ENCODE data around the gene NLRP9.
A peak's percentile ranks its signal among the peaks of the same experiment; 100 is the strongest.

NLRP9 gene

DNA sequence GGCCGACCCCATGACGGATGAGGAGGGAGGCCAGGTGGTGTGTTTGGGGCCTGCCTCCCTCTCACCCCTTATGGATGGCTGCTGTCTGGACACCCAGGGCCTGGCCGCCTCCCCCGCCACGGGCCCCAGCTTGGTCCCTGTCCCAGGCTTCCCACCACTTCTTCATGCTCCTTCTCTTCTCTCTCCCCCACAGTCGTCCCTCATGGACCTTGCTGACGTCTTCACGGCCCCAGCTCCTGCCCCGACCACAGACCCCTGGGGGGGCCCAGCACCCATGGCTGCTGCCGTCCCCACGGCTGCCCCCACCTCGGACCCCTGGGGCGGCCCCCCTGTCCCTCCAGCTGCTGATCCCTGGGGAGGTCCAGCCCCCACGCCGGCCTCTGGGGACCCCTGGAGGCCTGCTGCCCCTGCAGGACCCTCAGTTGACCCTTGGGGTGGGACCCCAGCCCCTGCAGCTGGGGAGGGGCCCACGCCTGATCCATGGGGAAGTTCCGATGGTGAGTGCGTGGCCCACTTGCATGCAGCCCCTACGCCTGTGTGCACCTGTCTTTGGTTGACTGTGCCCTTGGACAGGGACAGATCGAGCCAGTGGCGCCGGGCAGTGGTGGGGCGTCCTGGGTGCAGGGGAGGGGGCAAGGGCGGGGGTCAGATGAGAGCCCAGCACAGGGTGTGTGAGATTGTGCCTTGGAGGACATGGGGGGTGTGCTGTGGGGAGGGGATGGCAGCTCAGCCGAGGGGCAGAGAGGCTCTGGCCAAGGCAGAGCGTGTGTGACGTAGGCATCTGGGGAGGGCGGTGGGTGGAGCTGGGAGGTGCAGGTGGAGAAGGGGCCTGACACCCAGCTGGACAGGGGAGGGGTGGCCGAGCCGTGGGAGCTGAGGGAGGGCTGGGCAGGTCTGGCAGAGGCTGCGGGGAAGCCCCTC is 46.4 kb downstream of the NLRP9 start:
- Histone ChIP-seq H3K9ac (ENCODE audit: low read length) (no peak overlapping the region), H3K4me1 (ENCODE audit: control insufficient read depth, insufficient read depth, low read length) (peaks cover 32% of the 10 kb centered on the region), H3K27me3 (ENCODE audit: control insufficient read depth, insufficient read depth, low read length) (no peaks in the 10 kb centered on the region), H3K9me3 (ENCODE audit: control insufficient read depth, low read length) (no peaks in the 10 kb centered on the region), H3K4me3 (ENCODE audit: low read length) (no peak overlapping the region), H3K36me3 (ENCODE audit: control insufficient read depth, insufficient read depth, low read length) (peaks cover 64% of the 10 kb centered on the region)

- Histone ChIP-seq H3K9ac (ENCODE audit: low read length) (no peak overlapping the region), H3K36me3 (ENCODE audit: control insufficient read depth, insufficient read depth, low read length) (peaks cover 61% of the 10 kb centered on the region), H3K27me3 (ENCODE audit: control insufficient read depth, insufficient read depth, low read length) (no peaks in the 10 kb centered on the region), H3K4me3 (ENCODE audit: low read length) (no peak overlapping the region), H3K9me3 (ENCODE audit: control insufficient read depth, low read length) (no peaks in the 10 kb centered on the region), H3K4me1 (ENCODE audit: control insufficient read depth, insufficient read depth, low read length) (peaks cover 41% of the 10 kb centered on the region)
These were observed 47.2 kb downstream of the NLRP9 start for GRCh38 chr19:55690769-55691545.

- Histone ChIP-seq H3K9ac (ENCODE audit: low read length) (no peak overlapping the region), H3K4me3 (ENCODE audit: low read length) (no peak overlapping the region), H3K9me3 (ENCODE audit: control insufficient read depth, low read length) (no peaks in the 10 kb centered on the region), H3K27me3 (ENCODE audit: control insufficient read depth, insufficient read depth, low read length) (no peaks in the 10 kb centered on the region), H3K4me1 (ENCODE audit: control insufficient read depth, insufficient read depth, low read length) (peaks cover 48% of the 10 kb centered on the region), H3K36me3 (ENCODE audit: control insufficient read depth, insufficient read depth, low read length) (peaks cover 56% of the 10 kb centered on the region)
These were observed 48.0 kb downstream of the NLRP9 start for GRCh38 chr19:55690109-55690768.

- H3K27me3 ChIP-seq (ENCODE audit: control insufficient read depth, insufficient read depth, low read length): no peaks in the 10 kb centered on the region
- H3K9me3 ChIP-seq (ENCODE audit: control insufficient read depth, low read length): no peaks in the 10 kb centered on the region
- peak overlapping the region; percentile 2 for H3K9ac ChIP-seq (ENCODE audit: low read length)
- no peak overlapping the region for H3K4me3 ChIP-seq (ENCODE audit: low read length)
- H3K36me3 ChIP-seq (ENCODE audit: control insufficient read depth, insufficient read depth, low read length): peaks cover 53% of the 10 kb centered on the region
- H3K4me1 ChIP-seq (ENCODE audit: control insufficient read depth, insufficient read depth, low read length): peaks cover 55% of the 10 kb centered on the region
These were observed 48.6 kb downstream of the NLRP9 start for GRCh38 chr19:55689411-55690108.

DNA sequence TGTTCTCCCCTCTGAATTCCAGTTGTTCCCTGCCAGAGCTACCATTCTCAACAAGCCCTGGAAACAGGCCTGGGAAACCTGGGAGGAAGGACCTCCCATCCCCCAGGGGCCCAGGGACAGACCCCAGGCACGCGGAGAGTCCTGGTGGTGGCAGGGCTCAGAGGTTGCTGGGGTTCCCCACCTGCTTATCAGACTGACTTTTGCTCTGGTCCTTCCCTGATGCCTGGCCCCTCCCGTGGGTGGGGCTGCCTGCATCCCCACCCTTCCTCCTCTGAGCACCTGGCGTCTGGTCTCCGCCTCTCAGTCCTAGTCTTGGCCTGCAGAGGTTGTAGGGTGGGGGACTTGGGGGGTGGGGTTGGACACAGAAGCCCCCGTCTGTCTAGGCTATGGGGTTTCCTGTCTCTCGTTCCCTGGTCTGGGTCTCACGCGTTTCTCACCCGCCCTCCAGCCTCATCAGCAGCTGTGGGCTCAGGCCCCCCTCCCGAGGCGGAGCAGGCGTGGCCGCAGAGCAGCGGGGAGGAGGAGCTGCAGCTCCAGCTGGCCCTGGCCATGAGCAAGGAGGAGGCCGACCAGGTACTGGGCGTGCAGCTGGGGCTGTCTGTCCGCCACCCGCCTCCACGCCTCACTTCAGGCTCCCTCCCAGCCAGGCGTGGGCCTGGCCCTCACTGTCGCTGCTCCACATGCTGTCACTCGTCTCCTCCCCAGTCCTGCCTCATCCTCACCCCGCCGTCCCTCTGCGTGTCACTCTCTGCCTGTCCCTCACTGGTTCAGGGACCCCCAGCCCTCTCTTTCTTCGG is 49.6 kb downstream of the NLRP9 start:
- Histone ChIP-seq H3K4me3 (ENCODE audit: low read length) (no peak overlapping the region), H3K4me1 (ENCODE audit: control insufficient read depth, insufficient read depth, low read length) (peaks cover 63% of the 10 kb centered on the region), H3K36me3 (ENCODE audit: control insufficient read depth, insufficient read depth, low read length) (peaks cover 52% of the 10 kb centered on the region), H3K9me3 (ENCODE audit: control insufficient read depth, low read length) (no peaks in the 10 kb centered on the region), H3K27me3 (ENCODE audit: control insufficient read depth, insufficient read depth, low read length) (no peaks in the 10 kb centered on the region), H3K9ac (ENCODE audit: low read length) (peak overlapping the region; percentile 41)

DNA sequence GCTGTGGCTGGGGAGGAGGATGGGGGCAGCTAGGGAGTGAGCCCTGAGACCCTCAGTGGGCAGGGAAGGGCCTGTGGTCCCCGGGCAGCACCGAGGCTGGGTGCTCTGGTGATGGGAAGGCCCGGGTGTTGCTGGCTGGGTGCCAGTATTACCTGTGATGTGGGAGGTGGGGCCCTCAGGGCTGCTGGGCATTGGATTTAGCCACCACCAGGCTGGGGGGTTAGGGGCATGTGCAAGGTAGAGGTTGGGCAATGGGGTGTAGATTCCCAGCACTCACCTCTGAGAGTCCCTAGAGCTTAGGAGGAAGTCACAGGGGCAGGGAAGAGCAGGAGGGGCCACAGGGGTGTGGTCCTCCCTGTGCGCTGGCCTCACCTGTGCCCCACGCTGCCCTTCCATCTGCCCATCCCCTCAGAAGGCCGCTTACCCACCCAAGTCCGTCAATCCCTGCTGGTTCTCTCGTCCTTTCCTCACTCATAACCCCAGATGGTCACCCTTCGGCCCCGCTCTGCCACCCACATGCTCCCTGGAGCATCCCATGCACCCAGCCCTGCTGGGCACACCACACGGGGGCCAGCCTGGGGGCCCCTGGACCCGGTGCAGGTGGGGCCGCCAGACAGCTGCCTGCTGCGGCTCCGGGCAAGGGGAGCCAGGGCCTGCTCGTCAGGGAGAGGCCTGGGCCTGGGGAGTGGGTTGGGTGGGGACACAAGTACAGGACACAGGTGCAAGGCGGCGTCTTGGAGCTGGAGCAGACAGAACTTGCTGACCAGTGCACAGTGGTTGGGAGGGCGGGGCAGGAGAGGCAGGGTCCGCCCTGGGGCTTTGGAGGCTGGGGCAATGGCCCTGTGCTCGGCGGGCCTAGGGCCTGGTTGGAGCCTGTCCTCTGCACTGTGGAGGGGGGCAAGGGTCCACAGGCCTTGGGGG is 50.7 kb downstream of the NLRP9 start:
- Histone ChIP-seq H3K4me1 (ENCODE audit: control insufficient read depth, insufficient read depth, low read length) (peaks cover 70% of the 10 kb centered on the region), H3K4me3 (ENCODE audit: low read length) (no peak overlapping the region), H3K9me3 (ENCODE audit: control insufficient read depth, low read length) (no peaks in the 10 kb centered on the region), H3K36me3 (ENCODE audit: control insufficient read depth, insufficient read depth, low read length) (peaks cover 41% of the 10 kb centered on the region), H3K27me3 (ENCODE audit: control insufficient read depth, insufficient read depth, low read length) (no peaks in the 10 kb centered on the region), H3K9ac (ENCODE audit: low read length) (peak overlapping the region; percentile 41)

DNA sequence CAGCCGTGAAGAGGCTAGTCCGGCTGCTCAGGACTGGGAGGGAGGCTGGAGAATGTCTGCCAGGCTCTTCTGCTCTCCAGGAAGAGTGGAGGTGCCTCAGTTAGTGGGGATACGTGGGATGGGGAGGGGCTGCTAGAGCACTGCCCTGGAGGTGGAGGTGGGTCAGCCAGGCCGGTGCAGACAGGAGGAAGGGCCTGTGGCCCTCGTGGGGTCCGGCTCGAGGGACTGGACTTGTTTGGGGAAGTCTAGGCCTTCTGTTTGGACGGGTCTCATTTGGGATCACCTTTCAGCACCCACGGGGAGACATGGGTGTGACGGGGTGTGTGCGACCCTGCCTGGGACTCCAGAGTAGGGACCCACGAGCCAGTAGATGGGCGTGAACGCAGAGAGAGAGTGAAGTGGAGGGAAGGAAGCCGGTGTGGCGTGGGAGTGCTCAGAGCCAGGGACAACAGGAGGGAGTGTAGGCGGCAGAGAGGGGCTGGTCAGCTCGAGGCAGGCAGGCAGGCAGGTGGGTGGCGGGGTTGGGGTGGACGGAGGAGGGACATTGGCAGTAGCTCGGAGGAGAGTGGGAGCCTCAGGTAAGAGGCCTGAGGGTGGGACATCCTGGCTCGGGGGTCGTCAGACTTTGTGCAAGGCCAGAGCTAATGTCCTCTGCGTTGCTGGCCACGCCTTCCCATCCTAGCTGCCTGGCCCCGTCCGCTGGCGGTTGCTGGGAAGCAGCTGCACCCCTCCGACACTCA is 51.7 kb downstream of the NLRP9 start:
- H3K9ac ChIP-seq (ENCODE audit: low read length): no peak overlapping the region
- H3K4me1 ChIP-seq (ENCODE audit: control insufficient read depth, insufficient read depth, low read length): peaks cover 79% of the 10 kb centered on the region
- H3K4me3 ChIP-seq (ENCODE audit: low read length): no peak overlapping the region
- no peaks in the 10 kb centered on the region for H3K9me3 ChIP-seq (ENCODE audit: control insufficient read depth, low read length)
- peaks cover 36% of the 10 kb centered on the region for H3K36me3 ChIP-seq (ENCODE audit: control insufficient read depth, insufficient read depth, low read length)
- no peaks in the 10 kb centered on the region for H3K27me3 ChIP-seq (ENCODE audit: control insufficient read depth, insufficient read depth, low read length)

DNA sequence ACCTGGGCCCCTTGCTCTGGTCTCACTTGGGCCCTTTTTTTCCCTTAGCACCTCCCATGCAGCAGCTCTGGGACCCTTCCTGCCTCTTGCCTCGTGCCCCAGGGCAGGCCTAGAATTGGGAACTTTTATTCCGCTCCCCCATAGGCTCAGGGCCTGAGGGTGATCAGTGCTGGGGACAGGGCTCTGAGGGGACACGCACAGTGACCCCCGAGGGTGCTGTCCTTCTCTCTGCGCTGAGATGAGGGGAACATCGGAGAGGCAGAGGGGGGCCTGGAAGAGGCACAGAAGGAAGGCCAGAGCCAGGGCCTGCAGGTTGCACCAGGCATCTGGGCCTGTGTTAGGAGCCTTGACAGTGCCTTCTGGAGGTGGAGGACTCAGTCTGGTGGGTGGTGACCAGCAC is 52.4 kb downstream of the NLRP9 start:
- no peaks in the 10 kb centered on the region for H3K9me3 ChIP-seq (ENCODE audit: control insufficient read depth, low read length)
- peaks cover 86% of the 10 kb centered on the region for H3K4me1 ChIP-seq (ENCODE audit: control insufficient read depth, insufficient read depth, low read length)
- H3K9ac ChIP-seq (ENCODE audit: low read length): peak overlapping the region; percentile 9
- peaks cover 41% of the 10 kb centered on the region for H3K36me3 ChIP-seq (ENCODE audit: control insufficient read depth, insufficient read depth, low read length)
- no peaks in the 10 kb centered on the region for H3K27me3 ChIP-seq (ENCODE audit: control insufficient read depth, insufficient read depth, low read length)
- H3K4me3 ChIP-seq (ENCODE audit: low read length): no peak overlapping the region

- Histone ChIP-seq H3K27me3 (ENCODE audit: control insufficient read depth, insufficient read depth, low read length) (no peaks in the 10 kb centered on the region), H3K4me3 (ENCODE audit: low read length) (no peak overlapping the region), H3K9ac (ENCODE audit: low read length) (peak overlapping the region; percentile 38), H3K4me1 (ENCODE audit: control insufficient read depth, insufficient read depth, low read length) (peaks cover 92% of the 10 kb centered on the region), H3K9me3 (ENCODE audit: control insufficient read depth, low read length) (no peaks in the 10 kb centered on the region), H3K36me3 (ENCODE audit: control insufficient read depth, insufficient read depth, low read length) (peaks cover 39% of the 10 kb centered on the region)
These were observed 53.1 kb downstream of the NLRP9 start for GRCh38 chr19:55684946-55685681.

Measured in mucosa of stomach (tissue), 1 donor.